Common myeloid progenitor, CD34-positive (primary cell): ENCODE results near the gene CDH4.

Source experiments
- CTCF ChIA-PET: fragments of 350-600 bp; sonication (Branson Sonifier 250); formaldehyde crosslinking; loops from one replicate; lab custom pipeline; 2021; ENCODE audit warnings: antibody characterized with exemption; lab: Charles Lee
- POLR2A ChIA-PET: fragments of 350-600 bp; sonication (Branson Sonifier 250); formaldehyde crosslinking; loops from one replicate; lab custom pipeline; 2021; ENCODE audit warnings: antibody characterized with exemption; lab: Charles Lee
- DNase-seq, 3 donors: peaks; one replicate each; pipeline versions ENCODE4 v3.0.0 to v3.0.0-alpha.2; 2013
- H3K27ac ChIP-seq, 2 experiments: 1 replicate in 1 of 2; 2 replicates in 1 of 2; pipeline ENCODE4 v1.7.0; 2013; ENCODE audit warnings: inconsistent platforms in 2 of 2, low read length in 2 of 2, mild to moderate bottlenecking in 2 of 2, low read depth in 1 of 2, moderate library complexity in 1 of 2; ENCODE audit not compliant: severe bottlenecking in 2 of 2, insufficient read depth in 1 of 2, poor library complexity in 1 of 2
- H3K27me3 ChIP-seq, 5 experiments: replicated peaks in 2 of 5; 1 replicate in 3 of 5; 2 replicates in 2 of 5; pipeline versions ENCODE4 v1.6.1 to v1.7.0; 2013; ENCODE audit warnings: low read length in 4 of 5, mild to moderate bottlenecking in 2 of 5, moderate library complexity in 2 of 5, inconsistent platforms in 1 of 5; ENCODE audit not compliant: insufficient read depth in 5 of 5, control insufficient read depth in 4 of 5
- H3K36me3 ChIP-seq, 4 experiments: 1 replicate in 2 of 4; 2 replicates in 2 of 4; pipeline versions ENCODE4 v1.6.1 to v1.7.0; 2013; ENCODE audit warnings: low read length in 3 of 4, control low read depth in 1 of 4, mild to moderate bottlenecking in 1 of 4; ENCODE audit not compliant: control insufficient read depth in 4 of 4, insufficient read depth in 4 of 4
- H3K4me1 ChIP-seq, 4 experiments: 1 replicate in 3 of 4; 2 replicates in 1 of 4; pipeline versions ENCODE4 v1.6.1 to v1.7.1; 2013; ENCODE audit warnings: low read length in 3 of 4, mild to moderate bottlenecking in 3 of 4, control low read depth in 1 of 4, inconsistent platforms in 1 of 4, moderate library complexity in 1 of 4; ENCODE audit not compliant: control insufficient read depth in 4 of 4, insufficient read depth in 4 of 4; ENCODE audit errors: control extremely low read depth in 1 of 4
- H3K4me3 ChIP-seq, 7 experiments: 1 replicate in 4 of 7; 2 replicates in 3 of 7; pipeline versions ENCODE4 v1.5.1 to v1.7.0; 2013; ENCODE audit warnings: mild to moderate bottlenecking in 7 of 7, low read length in 6 of 7, moderate library complexity in 6 of 7, inconsistent platforms in 2 of 7, low read depth in 2 of 7, control low read depth in 1 of 7; ENCODE audit not compliant: insufficient read depth in 4 of 7, control insufficient read depth in 1 of 7; ENCODE audit errors: extremely low read depth in 1 of 7
- H3K9me3 ChIP-seq, 5 experiments: 1 replicate in 4 of 5; 2 replicates in 1 of 5; pipeline versions ENCODE4 v1.6.1 to v1.7.1; 2013; ENCODE audit warnings: low read length in 4 of 5, mild to moderate bottlenecking in 2 of 5, inconsistent platforms in 1 of 5, low read depth in 1 of 5, moderate library complexity in 1 of 5; ENCODE audit not compliant: control insufficient read depth in 4 of 5, insufficient read depth in 2 of 5; ENCODE audit errors: control extremely low read depth in 1 of 5
- WGBS: methylation state at CpG from one replicate; pipeline ENCODE4 v1.1.5; 2013; ENCODE audit not compliant: insufficient coverage; 5-methylcytosine and 5-hydroxymethylcytosine counted together

Gene CDH4

GRCh38 chr20:61684583-61685235 is 432.6 kb downstream of the CDH4 start:
- no peaks in the 10 kb centered on the region for H3K4me1 ChIP-seq
- DNase-seq = peak in 1 of 3 donors; percentile 1
- ChIA-PET CTCF (no interaction called here), POLR2A (no interaction called here)
- WGBS = 84% methylated on average over 3 of the region's 10 CpGs
- no peak overlapping the region for H3K4me3 ChIP-seq
- no peak overlapping the region for H3K27ac ChIP-seq
- peaks cover 0 to 26% (median 4%) of the 10 kb centered on the region in 5 experiments for H3K9me3 ChIP-seq
- H3K36me3 ChIP-seq = no peaks in the 10 kb centered on the region
- H3K27me3 ChIP-seq = no peaks in the 10 kb centered on the region

GRCh38 chr20:61685462-61685861 is 433.4 kb downstream of the CDH4 start:
- H3K9me3 ChIP-seq = peaks cover 0 to 20% (median 4%) of the 10 kb centered on the region in 5 experiments
- POLR2A ChIA-PET = no interaction called here

GRCh38 chr20:61686051-61686936 is 434.2 kb downstream of the CDH4 start:
- WGBS = 97% methylated on average over 37 of the region's 38 CpGs

More at GRCh38 chr20:61685462-61685861, 433.4 kb downstream of the CDH4 start:
- CTCF ChIA-PET = no interaction called here
- Histone ChIP-seq H3K27me3 (no peaks in the 10 kb centered on the region), H3K27ac (no peak overlapping the region), H3K4me1 (no peaks in the 10 kb centered on the region), H3K4me3 (no peak overlapping the region), H3K36me3 (no peaks in the 10 kb centered on the region)
- no peak for DNase-seq
- WGBS = 82% methylated on average over 12 of the region's 14 CpGs

DNA sequence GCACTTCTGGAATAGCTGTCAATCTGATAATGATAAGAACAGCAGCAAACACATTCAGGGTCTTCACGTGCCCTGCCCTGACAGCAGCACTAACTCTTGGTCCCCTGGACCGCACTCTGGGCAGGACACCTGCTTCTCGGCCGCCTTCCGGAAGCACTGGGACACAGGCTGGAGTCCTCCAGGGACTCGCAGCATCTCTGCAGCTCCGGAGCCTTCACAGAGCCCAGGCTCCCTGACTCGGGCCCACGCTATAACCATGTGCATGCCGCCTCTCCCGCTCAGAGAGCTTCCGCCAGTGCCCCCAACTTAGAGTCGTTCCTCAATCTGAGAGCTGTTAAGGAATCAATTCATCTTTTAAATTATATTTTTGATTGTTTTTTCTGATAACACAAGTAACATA is 436.4 kb downstream of the CDH4 start:
- Histone ChIP-seq H3K4me3 (no peak overlapping the region), H3K27me3 (no peaks in the 10 kb centered on the region), H3K4me1 (no peaks in the 10 kb centered on the region), H3K27ac (no peak overlapping the region), H3K9me3 (peaks cover 0 to 17% (median 4%) of the 10 kb centered on the region in 5 experiments), H3K36me3 (no peaks in the 10 kb centered on the region)
- WGBS = 91% methylated on average over 11 of the region's 13 CpGs
- CTCF ChIA-PET = no interaction called here
- no peak for DNase-seq
- POLR2A ChIA-PET = no interaction called here

More at GRCh38 chr20:61686051-61686936, 434.2 kb downstream of the CDH4 start:
- Histone ChIP-seq H3K27ac (no peak overlapping the region), H3K36me3 (no peaks in the 10 kb centered on the region), H3K4me3 (no peak overlapping the region), H3K27me3 (no peaks in the 10 kb centered on the region), H3K4me1 (no peaks in the 10 kb centered on the region), H3K9me3 (peaks cover 0 to 20% (median 4%) of the 10 kb centered on the region in 5 experiments)
- CTCF ChIA-PET = no interaction called here
- no peak for DNase-seq
- POLR2A ChIA-PET = no interaction called here

- Histone ChIP-seq H3K4me1 (no peaks in the 10 kb centered on the region), H3K36me3 (no peaks in the 10 kb centered on the region), H3K9me3 (peaks cover 0 to 18% (median 4%) of the 10 kb centered on the region in 5 experiments), H3K4me3 (no peak overlapping the region), H3K27ac (no peak overlapping the region), H3K27me3 (no peaks in the 10 kb centered on the region)
- DNase-seq = no peak
- 100% methylated on average over 5 of the region's 7 CpGs for WGBS
- CTCF ChIA-PET = no interaction called here
- POLR2A ChIA-PET = no interaction called here
Observed at GRCh38 chr20:61690150-61690549, 438.1 kb downstream of the CDH4 start.

DNA sequence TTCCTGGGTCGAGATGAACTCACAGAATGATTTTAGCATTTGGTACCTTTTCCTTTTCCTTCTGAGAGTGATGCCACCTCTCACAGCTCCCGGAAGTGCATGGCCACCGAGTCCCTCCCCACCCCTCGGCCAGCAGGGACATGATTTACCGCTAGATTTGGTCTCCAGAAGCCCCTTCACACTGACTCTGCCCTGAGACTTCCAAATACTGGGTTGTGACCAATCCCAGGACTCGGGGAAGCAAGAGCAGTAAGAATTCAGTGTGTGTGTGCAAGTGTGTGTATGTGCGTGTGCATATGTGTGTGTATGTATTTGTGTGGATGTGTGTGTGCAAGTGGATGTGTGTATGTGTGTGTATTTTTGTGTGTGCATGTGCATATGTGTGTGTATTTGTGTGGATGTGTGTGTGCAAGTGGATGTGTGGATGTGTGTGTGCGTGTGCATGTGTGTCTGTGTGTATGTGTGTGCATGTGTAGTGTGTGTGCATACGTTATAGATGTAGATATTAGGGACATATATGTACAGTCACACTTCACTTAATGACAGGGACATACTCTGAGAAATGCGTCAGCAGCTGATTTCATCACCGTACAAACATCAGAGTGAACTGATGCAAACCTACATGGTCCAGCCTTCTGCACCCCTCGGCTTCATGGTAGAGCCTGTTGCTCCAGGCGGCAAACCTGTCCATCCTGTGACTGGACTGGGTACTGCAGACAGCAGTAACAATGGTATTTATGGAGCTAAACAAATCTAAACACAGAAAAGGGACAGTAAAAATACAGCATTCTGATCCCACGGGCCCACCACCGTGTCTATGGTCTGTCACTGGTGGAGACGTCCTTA is 439.2 kb downstream of the CDH4 start:
- no peaks in the 10 kb centered on the region for H3K27me3 ChIP-seq
- no peaks in the 10 kb centered on the region for H3K36me3 ChIP-seq
- POLR2A ChIA-PET = no interaction called here
- no peak for DNase-seq
- H3K27ac ChIP-seq = no peak overlapping the region
- no peaks in the 10 kb centered on the region for H3K4me1 ChIP-seq
- H3K4me3 ChIP-seq = no peak overlapping the region
- 85% methylated on average over 11 of the region's 16 CpGs for WGBS
- CTCF ChIA-PET = interaction anchor here (0.6 kb wide), 1 partner anchor 366 kb away, joined by 3 read pairs; no protein-coding TSS in a partner anchor
- H3K9me3 ChIP-seq = peaks cover 0 to 23% (median 4%) of the 10 kb centered on the region in 5 experiments
